ENCODE data around the gene LINGO1. TPM values are rescaled to one million over a fixed set of nuclear protein-coding genes. Genes with fewer than 3 reads are reported as not detected.

Gene LINGO1
- total RNA-seq, 1 donor from 2014 or later = 18.3 TPM

DNA sequence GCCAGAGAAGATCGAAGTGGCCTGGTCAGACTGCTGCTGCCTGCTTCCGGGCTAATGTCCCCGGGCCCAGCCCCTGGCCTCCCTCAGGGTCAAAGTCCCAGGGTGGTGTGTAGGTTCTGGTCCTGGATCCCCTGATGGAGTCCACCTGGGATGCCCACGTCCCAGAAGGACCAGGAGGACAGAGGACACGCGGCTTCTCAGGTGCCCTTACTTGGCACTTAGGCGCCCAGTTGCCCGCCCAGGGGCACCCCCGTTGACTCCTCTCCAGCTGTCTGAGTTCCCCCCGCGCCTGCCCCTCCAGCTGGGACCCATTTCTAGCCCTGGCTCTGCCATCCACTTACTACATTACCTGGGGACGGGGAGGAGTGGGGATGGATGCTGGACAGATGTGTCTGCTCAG, 44.6 kb downstream of the LINGO1 start:
- TF ChIP-seq, protein P1, sequence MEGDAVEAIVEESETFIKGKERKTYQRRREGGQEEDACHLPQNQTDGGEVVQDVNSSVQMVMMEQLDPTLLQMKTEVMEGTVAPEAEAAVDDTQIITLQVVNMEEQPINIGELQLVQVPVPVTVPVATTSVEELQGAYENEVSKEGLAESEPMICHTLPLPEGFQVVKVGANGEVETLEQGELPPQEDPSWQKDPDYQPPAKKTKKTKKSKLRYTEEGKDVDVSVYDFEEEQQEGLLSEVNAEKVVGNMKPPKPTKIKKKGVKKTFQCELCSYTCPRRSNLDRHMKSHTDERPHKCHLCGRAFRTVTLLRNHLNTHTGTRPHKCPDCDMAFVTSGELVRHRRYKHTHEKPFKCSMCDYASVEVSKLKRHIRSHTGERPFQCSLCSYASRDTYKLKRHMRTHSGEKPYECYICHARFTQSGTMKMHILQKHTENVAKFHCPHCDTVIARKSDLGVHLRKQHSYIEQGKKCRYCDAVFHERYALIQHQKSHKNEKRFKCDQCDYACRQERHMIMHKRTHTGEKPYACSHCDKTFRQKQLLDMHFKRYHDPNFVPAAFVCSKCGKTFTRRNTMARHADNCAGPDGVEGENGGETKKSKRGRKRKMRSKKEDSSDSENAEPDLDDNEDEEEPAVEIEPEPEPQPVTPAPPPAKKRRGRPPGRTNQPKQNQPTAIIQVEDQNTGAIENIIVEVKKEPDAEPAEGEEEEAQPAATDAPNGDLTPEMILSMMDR (IDR thresholded peaks at IDR 0.05) = no peak
- Histone ChIP-seq H3K36me3 (no peaks in the 10 kb centered on the region), H3K27ac (no peak overlapping the region), H3K4me1 (no peaks in the 10 kb centered on the region), H3K9me3 (no peaks in the 10 kb centered on the region), H3K27me3 (no peaks in the 10 kb centered on the region), H3K4me3 (no peak overlapping the region)
- intact Hi-C loops (cut with DNase I) = no loop called here
- DNase-seq (ENCODE audit: low spot score in 2 of 2) = no peak

- DNase-seq (ENCODE audit: low spot score in 2 of 2) = no peak
- Histone ChIP-seq H3K4me3 (no peak overlapping the region), H3K27ac (no peak overlapping the region), H3K27me3 (no peaks in the 10 kb centered on the region), H3K36me3 (no peaks in the 10 kb centered on the region), H3K9me3 (no peaks in the 10 kb centered on the region), H3K4me1 (no peaks in the 10 kb centered on the region)
- intact Hi-C loops (cut with DNase I) = no loop called here
- TF ChIP-seq, protein P1 (IDR thresholded peaks at IDR 0.05) = no peak
Observed at GRCh38 chr15:77584691-77585090, 48.0 kb downstream of the LINGO1 start.

DNA sequence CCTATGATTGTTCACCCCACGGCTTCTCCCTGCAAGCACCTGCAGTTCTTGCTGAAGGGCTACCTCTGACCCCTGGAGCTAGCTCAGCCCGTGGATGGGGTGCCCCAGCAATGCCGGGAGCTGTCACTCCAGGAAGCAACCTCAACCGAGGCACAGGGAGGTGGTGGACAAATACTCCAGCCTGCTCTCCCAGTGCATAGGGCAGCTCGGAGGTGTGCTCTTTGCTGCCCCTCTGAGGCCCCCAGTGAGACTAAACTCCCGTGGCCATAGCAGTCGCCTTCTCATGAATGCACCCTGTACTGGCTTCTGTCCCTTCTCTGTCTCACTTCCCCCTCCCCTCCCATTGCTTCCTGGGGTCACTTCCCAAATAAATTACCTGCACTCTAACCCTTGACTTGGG, 48.5 kb downstream of the LINGO1 start:
- H3K4me3 ChIP-seq = no peak overlapping the region
- no peaks in the 10 kb centered on the region for H3K4me1 ChIP-seq
- H3K27me3 ChIP-seq = no peaks in the 10 kb centered on the region
- no peak overlapping the region for H3K27ac ChIP-seq
- H3K9me3 ChIP-seq = no peaks in the 10 kb centered on the region
- TF ChIP-seq, protein P1 (IDR thresholded peaks at IDR 0.05) = no peak
- no peaks in the 10 kb centered on the region for H3K36me3 ChIP-seq
- intact Hi-C loops (cut with DNase I) = no loop called here
- DNase-seq (ENCODE audit: low spot score in 2 of 2) = no peak

- intact Hi-C loops (cut with DNase I) = no loop called here
- no peak for DNase-seq (ENCODE audit: low spot score in 2 of 2)
- Histone ChIP-seq H3K36me3 (no peaks in the 10 kb centered on the region), H3K27ac (no peak overlapping the region), H3K27me3 (no peaks in the 10 kb centered on the region), H3K9me3 (no peaks in the 10 kb centered on the region), H3K4me3 (no peak overlapping the region), H3K4me1 (no peaks in the 10 kb centered on the region)
- TF ChIP-seq, protein P1 (IDR thresholded peaks at IDR 0.05) = no peak
Observed at GRCh38 chr15:77582763-77583162, 49.9 kb downstream of the LINGO1 start.

- H3K36me3 ChIP-seq = no peaks in the 10 kb centered on the region
- intact Hi-C loops (cut with DNase I) = no loop called here
- H3K4me1 ChIP-seq = no peaks in the 10 kb centered on the region
- no peaks in the 10 kb centered on the region for H3K9me3 ChIP-seq
- TF ChIP-seq, protein P1 (IDR thresholded peaks at IDR 0.05) = no peak
- no peak overlapping the region for H3K4me3 ChIP-seq
- DNase-seq (ENCODE audit: low spot score in 2 of 2) = no peak
- no peaks in the 10 kb centered on the region for H3K27me3 ChIP-seq
- no peak overlapping the region for H3K27ac ChIP-seq
Observed at GRCh38 chr15:77581896-77582569, 50.7 kb downstream of the LINGO1 start.

Measured in ascending aorta (tissue), 2 donors.